Cardiac muscle cell (in vitro differentiated cells and primary cell): ENCODE data around the gene SPPL2B. TPM values are rescaled to one million over a fixed set of nuclear protein-coding genes. Genes with fewer than 3 reads are reported as not detected.

Experiments used
- DNase-seq, 2 donors: peaks; one replicate each; pipeline versions ENCODE4 v3.0.0 to v3.0.0-alpha.2; 2010 to 2017; ENCODE audit warnings: low read depth in 1 of 2, low spot score in 1 of 2
- H3K27ac ChIP-seq: fragments of 200-600 bp; sonication (generic); 2 replicates; pipeline ENCODE4 v1.5.1; 2016
- H3K27me3 ChIP-seq: fragments of 200-600 bp; sonication (generic); 2 replicates; pipeline ENCODE4 v1.6.0; 2016; ENCODE audit warnings: control low read depth
- H3K36me3 ChIP-seq: fragments of 200-600 bp; sonication (generic); 2 replicates; pipeline ENCODE4 v1.5.1; 2016; ENCODE audit warnings: control low read depth
- H3K4me1 ChIP-seq: fragments of 200-600 bp; sonication (generic); 2 replicates; pipeline ENCODE4 v1.8.1; 2017; ENCODE audit warnings: low read depth, mild to moderate bottlenecking, mixed run types
- H3K4me3 ChIP-seq: fragments of 200-600 bp; sonication (generic); 2 replicates; pipeline ENCODE4 v1.5.1; 2016; ENCODE audit warnings: mild to moderate bottlenecking
- H3K9me3 ChIP-seq: fragments of 200-600 bp; sonication (generic); 2 replicates; pipeline ENCODE4 v1.5.1; 2017; ENCODE audit warnings: low read depth, mild to moderate bottlenecking, control low read depth
- CTCF ChIP-seq: IDR thresholded peaks from 2 replicates; pipeline ENCODE4 v1.5.1; 2012; ENCODE audit warnings: low read depth, mild to moderate bottlenecking, low read length
- polyA plus RNA-seq: library from polyadenylated mRNA; unstranded; fragments of >200 nt; fragmentation: Nextera tagmentation; extraction: Ambion mirVana; gene quantifications from 2 replicates; pipeline ENCODE4 v1.2.1, GENCODE V29; 2016
- total RNA-seq: library from RNA; depleted of rRNA; stranded (reverse); fragments of >200 nt; gene quantifications from 2 replicates; pipeline ENCODE4 v1.2.3, GENCODE V29; 2016

The SPPL2B gene
- total and polyA plus RNA-seq, 2 experiments from 2014 or later: 90.9 to 132 TPM

GRCh38 chr19:2332341-2333026 lies 4.0 kb downstream of the SPPL2B start:
- Histone ChIP-seq H3K4me3 (no peak overlapping the region), H3K4me1 (peaks cover 11% of the 10 kb centered on the region), H3K36me3 (no peaks in the 10 kb centered on the region), H3K27me3 (no peaks in the 10 kb centered on the region), H3K27ac (no peak overlapping the region), H3K9me3 (no peaks in the 10 kb centered on the region)
- no peak for DNase-seq
- no peak for TF ChIP-seq CTCF

- Histone ChIP-seq H3K27me3 (no peaks in the 10 kb centered on the region), H3K4me1 (peaks cover 8% of the 10 kb centered on the region), H3K4me3 (no peak overlapping the region), H3K36me3 (no peaks in the 10 kb centered on the region), H3K27ac (peak overlapping the region; percentile 13), H3K9me3 (no peaks in the 10 kb centered on the region)
- TF ChIP-seq CTCF: no peak
- no peak for DNase-seq
Observed at GRCh38 chr19:2333027-2333806, 4.7 kb downstream of the SPPL2B start.

GRCh38 chr19:2333807-2334211 lies 5.3 kb downstream of the SPPL2B start:
- no peak for DNase-seq
- no peaks in the 10 kb centered on the region for H3K9me3 ChIP-seq
- peaks cover 8% of the 10 kb centered on the region for H3K4me1 ChIP-seq
- no peak overlapping the region for H3K4me3 ChIP-seq
- H3K36me3 ChIP-seq: no peaks in the 10 kb centered on the region
- TF ChIP-seq CTCF: no peak
- no peaks in the 10 kb centered on the region for H3K27me3 ChIP-seq
- H3K27ac ChIP-seq: peak overlapping the region; percentile 13

- Histone ChIP-seq H3K4me3 (no peak overlapping the region), H3K36me3 (no peaks in the 10 kb centered on the region), H3K27me3 (no peaks in the 10 kb centered on the region), H3K4me1 (peaks cover 4% of the 10 kb centered on the region), H3K9me3 (no peaks in the 10 kb centered on the region), H3K27ac (no peak overlapping the region)
- no peak for TF ChIP-seq CTCF
- no peak for DNase-seq
Observed at GRCh38 chr19:2334426-2334825, 5.9 kb downstream of the SPPL2B start.

- DNase-seq: no peak
- no peaks in the 10 kb centered on the region for H3K27me3 ChIP-seq
Observed at GRCh38 chr19:2334986-2335846, 6.7 kb downstream of the SPPL2B start.

More at GRCh38 chr19:2334986-2335846, 6.7 kb downstream of the SPPL2B start:
- TF ChIP-seq CTCF: no peak
- no peak overlapping the region for H3K4me3 ChIP-seq
- H3K36me3 ChIP-seq: peaks cover 3% of the 10 kb centered on the region
- H3K27ac ChIP-seq: no peak overlapping the region
- no peaks in the 10 kb centered on the region for H3K9me3 ChIP-seq
- no peaks in the 10 kb centered on the region for H3K4me1 ChIP-seq
